Measurements from ENCODE around the gene CDK6.

- no peak for TF ChIP-seq EZH2 (IDR thresholded peaks at IDR 0.05; ENCODE audit: borderline replicate concordance, low read length)
- TF ChIP-seq, protein P1, sequence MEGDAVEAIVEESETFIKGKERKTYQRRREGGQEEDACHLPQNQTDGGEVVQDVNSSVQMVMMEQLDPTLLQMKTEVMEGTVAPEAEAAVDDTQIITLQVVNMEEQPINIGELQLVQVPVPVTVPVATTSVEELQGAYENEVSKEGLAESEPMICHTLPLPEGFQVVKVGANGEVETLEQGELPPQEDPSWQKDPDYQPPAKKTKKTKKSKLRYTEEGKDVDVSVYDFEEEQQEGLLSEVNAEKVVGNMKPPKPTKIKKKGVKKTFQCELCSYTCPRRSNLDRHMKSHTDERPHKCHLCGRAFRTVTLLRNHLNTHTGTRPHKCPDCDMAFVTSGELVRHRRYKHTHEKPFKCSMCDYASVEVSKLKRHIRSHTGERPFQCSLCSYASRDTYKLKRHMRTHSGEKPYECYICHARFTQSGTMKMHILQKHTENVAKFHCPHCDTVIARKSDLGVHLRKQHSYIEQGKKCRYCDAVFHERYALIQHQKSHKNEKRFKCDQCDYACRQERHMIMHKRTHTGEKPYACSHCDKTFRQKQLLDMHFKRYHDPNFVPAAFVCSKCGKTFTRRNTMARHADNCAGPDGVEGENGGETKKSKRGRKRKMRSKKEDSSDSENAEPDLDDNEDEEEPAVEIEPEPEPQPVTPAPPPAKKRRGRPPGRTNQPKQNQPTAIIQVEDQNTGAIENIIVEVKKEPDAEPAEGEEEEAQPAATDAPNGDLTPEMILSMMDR (conservative IDR thresholded peaks at IDR 0.05 in 1 of 2, IDR thresholded peaks at IDR 0.05 in 1 of 2; ENCODE audit: extremely low read depth in 1 of 2, insufficient read depth in 1 of 2, low read depth in 1 of 2, low read length in 2 of 2) = no peak
Observed at GRCh38 chr7:92758796-92759431, 77.5 kb downstream of the CDK6 start.

Data from mammary epithelial cell (primary cell).